HUDEP-2 (cell line): ENCODE measurements around the gene ZNF524.

Experiments
- DNase-seq, 76 experiments: peaks; one replicate each; lab custom pipeline; 2025; ENCODE audit not compliant: unreplicated experiment in 76 of 76; lab: John Stamatoyannopoulos, UW

ZNF524 gene

GRCh38 chr19:55617426-55617825 is 17.3 kb downstream of the ZNF524 start:
- no peak for DNase-seq

- DNase-seq: no peak
These were observed 18.3 kb downstream of the ZNF524 start for GRCh38 chr19:55618426-55618825.

DNA sequence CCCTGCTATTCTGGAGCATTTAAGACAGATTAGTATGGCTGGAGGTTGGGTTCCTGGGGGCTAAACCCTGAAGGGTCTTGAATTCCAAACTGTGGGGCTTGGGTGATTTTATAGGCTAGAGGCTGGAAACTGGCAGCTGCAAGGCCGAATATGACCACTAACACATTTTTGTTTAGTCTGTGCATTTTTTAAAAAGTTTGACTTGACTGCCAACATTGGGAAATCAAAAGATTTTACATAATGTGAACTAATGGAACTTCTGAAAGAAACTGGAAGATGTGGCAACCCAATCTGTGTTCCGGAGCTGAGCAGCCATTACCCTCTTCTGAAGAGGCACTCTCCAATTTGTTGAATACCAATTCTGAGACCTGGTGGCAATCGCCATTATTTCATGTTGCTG is 19.2 kb downstream of the ZNF524 start:
- no peak for DNase-seq

- no peak for DNase-seq
These were observed 20.5 kb downstream of the ZNF524 start for GRCh38 chr19:55620410-55621204.

- peak in 1 of 76 experiments; percentile 1 for DNase-seq
These were observed 21.2 kb downstream of the ZNF524 start for GRCh38 chr19:55621205-55621672.

GRCh38 chr19:55621673-55622231 is 21.7 kb downstream of the ZNF524 start:
- no peak for DNase-seq

- no peak for DNase-seq
These were observed 22.3 kb downstream of the ZNF524 start for GRCh38 chr19:55622242-55622969.

GRCh38 chr19:55623130-55623529 is 23.0 kb downstream of the ZNF524 start:
- no peak for DNase-seq

GRCh38 chr19:55623561-55623960 is 23.5 kb downstream of the ZNF524 start:
- DNase-seq: peak in 9 of 76 experiments; percentile 17 to 50 (median 33)

GRCh38 chr19:55624109-55625003 is 24.3 kb downstream of the ZNF524 start, which contains the start of gene ZNF784:
ZNF784 (minus strand) TSS chr19:55624566; CDS start chr19:55624561, 5 bp downstream.
- DNase-seq: peak in 74 of 76 experiments; percentile 37 to 99 (median 92)

GRCh38 chr19:55625004-55625326 is 24.9 kb downstream of the ZNF524 start:
- DNase-seq: no peak

GRCh38 chr19:55626350-55626749 is 26.3 kb downstream of the ZNF524 start:
- no peak for DNase-seq

DNA sequence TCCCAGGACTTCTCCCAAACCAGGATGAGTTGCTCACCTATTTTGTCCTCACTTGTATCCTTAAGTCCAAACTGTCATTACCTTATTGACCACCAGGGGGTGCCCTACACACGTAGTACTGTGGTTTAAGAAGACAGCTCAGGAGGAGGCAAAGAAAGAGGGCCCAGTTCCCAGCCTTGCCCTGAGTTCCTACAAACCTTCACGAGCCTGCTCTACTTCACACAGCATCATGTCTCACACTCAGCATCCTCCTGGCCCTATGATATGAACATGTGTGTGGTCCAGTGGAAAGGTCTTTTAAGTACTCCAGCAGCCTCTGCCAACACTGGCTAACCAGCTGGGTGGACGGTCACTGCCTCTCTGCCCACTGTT is 32.4 kb downstream of the ZNF524 start:
- peak in 74 of 76 experiments; percentile 44 to 95 (median 86) for DNase-seq

- DNase-seq: no peak
These were observed 33.8 kb downstream of the ZNF524 start for GRCh38 chr19:55633861-55634260.

DNA sequence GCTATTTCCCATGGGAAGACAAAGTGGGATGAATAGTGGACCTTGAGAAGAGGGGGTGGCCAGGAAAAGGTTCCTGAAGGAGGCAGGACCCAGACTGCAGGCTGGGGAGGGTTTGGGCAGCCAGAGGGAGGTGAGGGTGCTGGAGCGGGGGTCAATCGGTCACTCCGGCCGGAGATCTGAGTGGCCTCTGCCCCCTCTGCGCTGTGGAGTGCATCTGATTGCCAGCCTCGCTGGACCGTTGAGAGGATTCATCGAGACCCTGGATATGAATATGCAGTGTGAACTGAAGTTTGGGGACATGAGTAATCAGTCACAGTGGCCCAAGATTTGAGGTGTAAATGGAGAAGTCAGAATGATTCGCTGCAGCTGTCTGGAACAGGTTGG is 35.2 kb downstream of the ZNF524 start:
- DNase-seq: no peak

- no peak for DNase-seq
These were observed 35.9 kb downstream of the ZNF524 start for GRCh38 chr19:55635856-55636440.

DNA sequence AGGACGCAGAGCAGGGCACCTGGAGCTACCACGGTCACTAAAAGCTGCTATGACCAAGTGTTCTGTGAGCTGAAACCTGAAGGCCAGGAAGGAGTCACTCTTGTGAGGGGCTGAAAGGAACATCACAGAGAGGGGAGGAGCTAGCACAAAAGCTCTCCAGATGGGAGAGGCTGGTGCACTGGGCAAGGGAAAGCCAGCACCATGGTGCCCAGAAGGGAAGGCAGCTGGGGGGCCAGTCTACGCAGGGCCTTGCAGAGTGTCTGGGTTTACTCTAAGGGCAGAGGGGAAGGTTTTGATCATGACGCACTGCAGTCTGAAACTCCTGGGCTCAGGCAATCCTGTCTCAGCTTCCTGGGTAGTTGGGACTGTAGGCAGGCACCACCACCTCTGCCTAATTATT is 36.6 kb downstream of the ZNF524 start:
- DNase-seq: no peak

DNA sequence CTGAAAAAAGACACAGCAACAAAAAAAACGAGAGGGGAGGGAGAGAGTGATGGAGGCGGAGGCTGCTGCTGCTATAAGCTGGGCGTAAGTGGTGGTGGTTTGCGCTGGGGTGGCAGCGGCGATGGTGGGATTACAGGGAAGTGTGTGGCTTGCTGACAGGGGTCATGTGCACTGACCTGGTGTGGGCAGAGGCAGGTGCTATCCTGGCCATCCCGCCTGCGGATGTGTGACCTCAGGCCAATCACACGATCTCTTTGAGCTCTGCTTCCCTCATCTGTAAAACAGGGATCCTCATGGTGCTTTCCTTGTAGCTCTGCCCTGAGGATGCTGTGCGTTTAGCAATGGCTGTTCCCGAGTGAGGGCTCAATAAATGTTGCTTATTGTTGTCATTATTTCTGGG is 37.4 kb downstream of the ZNF524 start:
- no peak for DNase-seq

GRCh38 chr19:55638864-55639359 is 38.8 kb downstream of the ZNF524 start:
- DNase-seq: peak in 69 of 76 experiments; percentile 36 to 90 (median 67)

GRCh38 chr19:55640043-55640576 is 40.0 kb downstream of the ZNF524 start:
- DNase-seq: peak in 74 of 76 experiments; percentile 59 to 99 (median 87)
